CD4-positive, alpha-beta T cell (primary cell): ENCODE measurements around the gene IZUMO2. TPM values are rescaled to one million over a fixed set of nuclear protein-coding genes. Genes with fewer than 3 reads are reported as not detected.

Experiments used
- ATAC-seq: fragments of 200-7000 bp; cut with Tn5 transposase; one replicate; pipeline ENCODE4 v1.10.0; 2022; ENCODE audit warnings: mild to moderate bottlenecking; ENCODE audit not compliant: poor library complexity
- CTCF ChIA-PET: fragments of 350-600 bp; sonication (Branson Sonifier 250); formaldehyde crosslinking; loops from one replicate; lab custom pipeline; 2021; ENCODE audit warnings: antibody characterized with exemption, inconsistent platforms; lab: Charles Lee
- POLR2A ChIA-PET: fragments of 350-600 bp; sonication (Branson Sonifier 250); formaldehyde crosslinking; loops from one replicate; lab custom pipeline; 2021; ENCODE audit warnings: antibody characterized with exemption, inconsistent platforms; lab: Charles Lee
- DNase-seq, 14 experiments: peaks; one replicate each; pipeline ENCODE4 v3.0.0-alpha.2; 2013 to 2020; ENCODE audit warnings: mixed read lengths in 2 of 14
- H3K27ac ChIP-seq, 2 donors: one replicate each; pipeline versions ENCODE4 v1.5.1 to v1.7.0; 2013; ENCODE audit warnings: low read length in 2 of 2, low read depth in 1 of 2, mild to moderate bottlenecking in 1 of 2
- H3K27me3 ChIP-seq, 2 experiments: 1 replicate in 1 of 2; 2 replicates in 1 of 2; pipeline versions ENCODE4 v1.6.1 to v1.7.0; 2013; ENCODE audit warnings: low read length in 2 of 2, control low read depth in 1 of 2, mild to moderate bottlenecking in 1 of 2, moderate library complexity in 1 of 2; ENCODE audit not compliant: insufficient read depth in 2 of 2, control insufficient read depth in 1 of 2
- H3K36me3 ChIP-seq: one replicate; pipeline ENCODE4 v1.6.1; 2013; ENCODE audit warnings: low read length, control low read depth; ENCODE audit not compliant: insufficient read depth
- H3K4me1 ChIP-seq: one replicate; pipeline ENCODE4 v1.6.1; 2013; ENCODE audit warnings: low read length, control low read depth; ENCODE audit not compliant: insufficient read depth
- H3K4me3 ChIP-seq: one replicate; pipeline ENCODE4 v1.5.1; 2013; ENCODE audit warnings: mild to moderate bottlenecking, low read length, moderate library complexity
- H3K9me3 ChIP-seq, 2 experiments: 1 replicate in 1 of 2; 2 replicates in 1 of 2; pipeline versions ENCODE4 v1.6.1 to v1.7.0; 2013; ENCODE audit warnings: low read length in 2 of 2, mild to moderate bottlenecking in 2 of 2, control low read depth in 1 of 2, moderate library complexity in 1 of 2; ENCODE audit not compliant: control insufficient read depth in 1 of 2, insufficient read depth in 1 of 2
- H3K27ac Mint-ChIP-seq: one replicate; pipeline ENCODE4 v1.8.0; 2020; ENCODE audit warnings: mixed read lengths
- H3K27me3 Mint-ChIP-seq: one replicate; pipeline ENCODE4 v1.8.0; 2021; ENCODE audit warnings: mixed read lengths
- H3K36me3 Mint-ChIP-seq: one replicate; pipeline ENCODE4 v1.8.0; 2021; ENCODE audit warnings: low read depth, mixed read lengths
- H3K4me1 Mint-ChIP-seq: one replicate; pipeline ENCODE4 v1.8.0; 2021; ENCODE audit warnings: low read depth, mixed read lengths
- H3K4me3 Mint-ChIP-seq: one replicate; pipeline ENCODE4 v1.8.0; 2020; ENCODE audit warnings: mild to moderate bottlenecking, mixed read lengths
- H3K9me3 Mint-ChIP-seq: one replicate; pipeline ENCODE4 v1.8.0; 2020; ENCODE audit warnings: mixed read lengths
- intact Hi-C, 2 experiments: fragments of 100-400 bp; cut with DNase I in 1 of 2; cut with micrococcal nuclease in 1 of 2; formaldehyde crosslinking; loops; one replicate each; pipeline versions ENCODE4 v1.15.1 to v1.9.0; 2023 to 2025; cut with DNase I, micrococcal nuclease
- total RNA-seq, 174 experiments: library from RNA in 2 of 174; stranded (reverse) in 2 of 174; gene quantifications; one replicate each; pipeline ENCODE4 v1.2.3 and lab custom pipeline; 2021 to 2026
- TF ChIP-seq, protein P1 (sequence below): fragments of 200-600 bp; IDR thresholded peaks from one replicate; pipeline ENCODE4 v1.8.0; 2022; ENCODE audit warnings: antibody characterized with exemption, mild to moderate bottlenecking

The IZUMO2 gene
- total RNA-seq, 2 experiments from 2014 or later: not detected

DNA sequence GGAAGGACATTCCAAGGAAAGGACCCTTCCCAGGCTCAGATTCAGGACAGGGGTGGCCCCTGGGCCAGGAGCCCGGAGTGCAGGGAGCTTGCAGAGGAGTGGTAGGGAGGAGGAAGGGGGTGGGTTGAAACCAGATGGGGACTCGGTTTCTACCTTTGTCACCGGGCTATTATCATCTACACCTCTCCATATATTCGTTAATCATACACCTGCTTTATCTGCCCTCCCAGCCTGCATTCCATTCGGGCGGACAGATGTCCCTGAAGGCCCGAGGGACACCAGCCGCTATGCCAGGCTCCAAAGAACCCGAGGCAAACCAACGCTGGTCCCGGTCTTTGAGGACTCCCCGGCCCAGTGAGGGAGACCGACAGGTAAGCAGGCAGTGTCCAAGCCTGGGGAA, 24.9 kb upstream of the IZUMO2 start:
- no peak for DNase-seq
- CTCF ChIA-PET: no interaction called here
- H3K4me1 ChIP-seq: no peaks in the 10 kb centered on the region
- no peak for ATAC-seq
- H3K4me3 Mint-ChIP-seq: no peak overlapping the region
- H3K27me3 Mint-ChIP-seq: peaks cover 24% of the 10 kb centered on the region
- no peak overlapping the region for H3K4me3 ChIP-seq
- intact Hi-C loops: no loop called here
- H3K36me3 Mint-ChIP-seq: no peaks in the 10 kb centered on the region
- no peaks in the 10 kb centered on the region for H3K4me1 Mint-ChIP-seq
- H3K9me3 ChIP-seq: peaks cover 0 to 9% of the 10 kb centered on the region in 2 experiments
- no peak overlapping the region for H3K27ac Mint-ChIP-seq
- H3K9me3 Mint-ChIP-seq: peaks cover 2% of the 10 kb centered on the region
- POLR2A ChIA-PET: no interaction called here
- no peaks in the 10 kb centered on the region for H3K36me3 ChIP-seq
- TF ChIP-seq, protein P1, sequence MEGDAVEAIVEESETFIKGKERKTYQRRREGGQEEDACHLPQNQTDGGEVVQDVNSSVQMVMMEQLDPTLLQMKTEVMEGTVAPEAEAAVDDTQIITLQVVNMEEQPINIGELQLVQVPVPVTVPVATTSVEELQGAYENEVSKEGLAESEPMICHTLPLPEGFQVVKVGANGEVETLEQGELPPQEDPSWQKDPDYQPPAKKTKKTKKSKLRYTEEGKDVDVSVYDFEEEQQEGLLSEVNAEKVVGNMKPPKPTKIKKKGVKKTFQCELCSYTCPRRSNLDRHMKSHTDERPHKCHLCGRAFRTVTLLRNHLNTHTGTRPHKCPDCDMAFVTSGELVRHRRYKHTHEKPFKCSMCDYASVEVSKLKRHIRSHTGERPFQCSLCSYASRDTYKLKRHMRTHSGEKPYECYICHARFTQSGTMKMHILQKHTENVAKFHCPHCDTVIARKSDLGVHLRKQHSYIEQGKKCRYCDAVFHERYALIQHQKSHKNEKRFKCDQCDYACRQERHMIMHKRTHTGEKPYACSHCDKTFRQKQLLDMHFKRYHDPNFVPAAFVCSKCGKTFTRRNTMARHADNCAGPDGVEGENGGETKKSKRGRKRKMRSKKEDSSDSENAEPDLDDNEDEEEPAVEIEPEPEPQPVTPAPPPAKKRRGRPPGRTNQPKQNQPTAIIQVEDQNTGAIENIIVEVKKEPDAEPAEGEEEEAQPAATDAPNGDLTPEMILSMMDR: no peak
- no peak overlapping the region for H3K27ac ChIP-seq
- no peaks in the 10 kb centered on the region for H3K27me3 ChIP-seq

DNA sequence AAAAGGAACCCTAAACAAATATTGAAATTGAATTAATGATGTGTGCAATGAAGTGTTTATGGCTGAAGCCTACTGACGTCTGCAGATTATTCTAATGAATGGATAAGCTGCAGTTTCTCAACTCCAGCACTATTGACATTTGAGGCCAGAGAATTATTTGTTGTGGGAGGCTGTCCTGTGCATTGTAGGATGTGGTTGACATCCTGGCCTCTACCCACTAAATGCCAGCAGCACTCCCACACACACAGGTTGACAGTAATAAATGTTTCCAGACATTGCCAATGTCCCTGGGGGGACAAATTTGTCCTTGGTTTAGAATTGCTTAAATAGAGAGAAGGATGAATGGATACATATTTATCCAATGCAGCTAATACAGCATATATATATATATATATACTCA, 21.1 kb upstream of the IZUMO2 start:
- Histone ChIP-seq H3K9me3 (peaks cover 0 to 9% of the 10 kb centered on the region in 2 experiments), H3K36me3 (no peaks in the 10 kb centered on the region), H3K27me3 (peaks cover 0 to 3% of the 10 kb centered on the region in 2 experiments), H3K27ac (no peak overlapping the region), H3K4me1 (no peaks in the 10 kb centered on the region), H3K4me3 (no peak overlapping the region)
- no peak for ATAC-seq
- ChIA-PET CTCF (no interaction called here), POLR2A (no interaction called here)
- Mint-ChIP-seq H3K36me3 (no peaks in the 10 kb centered on the region), H3K9me3 (peaks cover 2% of the 10 kb centered on the region), H3K27ac (no peak overlapping the region), H3K4me3 (no peak overlapping the region), H3K4me1 (no peaks in the 10 kb centered on the region), H3K27me3 (peaks cover 18% of the 10 kb centered on the region)
- TF ChIP-seq, protein P1: no peak
- DNase-seq: no peak
- intact Hi-C loops: no loop called here

DNA sequence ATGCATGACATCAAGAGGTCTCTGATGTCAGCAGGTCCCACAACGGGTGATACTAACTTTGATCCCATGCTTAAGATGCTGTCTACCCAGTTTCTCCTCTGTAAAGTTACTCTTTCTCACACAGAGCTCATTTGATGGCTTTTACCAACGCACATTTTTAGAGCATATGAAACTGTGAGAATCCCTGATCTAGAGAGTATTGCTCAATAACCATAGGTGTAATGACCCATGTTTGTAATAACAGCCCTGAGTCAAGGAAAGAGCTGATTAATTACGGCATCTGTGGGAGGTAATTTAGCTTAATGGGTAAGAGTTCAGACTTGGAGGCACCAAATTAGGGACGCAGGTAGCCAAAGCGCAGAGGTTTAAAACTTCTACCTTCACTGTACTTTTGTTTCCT, 18.0 kb upstream of the IZUMO2 start:
- DNase-seq (no peak), ATAC-seq (no peak)
- no peak overlapping the region for H3K4me3 ChIP-seq
- TF ChIP-seq, protein P1: no peak
- H3K4me1 ChIP-seq: no peaks in the 10 kb centered on the region
- Mint-ChIP-seq H3K27me3 (peaks cover 28% of the 10 kb centered on the region), H3K27ac (no peak overlapping the region), H3K36me3 (no peaks in the 10 kb centered on the region), H3K4me1 (no peaks in the 10 kb centered on the region), H3K9me3 (no peaks in the 10 kb centered on the region), H3K4me3 (no peak overlapping the region)
- no peak overlapping the region for H3K27ac ChIP-seq
- peaks cover 0 to 8% of the 10 kb centered on the region in 2 experiments for H3K9me3 ChIP-seq
- intact Hi-C loops: no loop called here
- H3K27me3 ChIP-seq: peaks cover 0 to 3% of the 10 kb centered on the region in 2 experiments
- H3K36me3 ChIP-seq: no peaks in the 10 kb centered on the region
- CTCF ChIA-PET: no interaction called here
- POLR2A ChIA-PET: no interaction called here
